ENCODE results near the gene SIAE. TPM values are rescaled to one million over a fixed set of nuclear protein-coding genes. Genes with fewer than 3 reads are reported as not detected.

The SIAE gene, protein sequence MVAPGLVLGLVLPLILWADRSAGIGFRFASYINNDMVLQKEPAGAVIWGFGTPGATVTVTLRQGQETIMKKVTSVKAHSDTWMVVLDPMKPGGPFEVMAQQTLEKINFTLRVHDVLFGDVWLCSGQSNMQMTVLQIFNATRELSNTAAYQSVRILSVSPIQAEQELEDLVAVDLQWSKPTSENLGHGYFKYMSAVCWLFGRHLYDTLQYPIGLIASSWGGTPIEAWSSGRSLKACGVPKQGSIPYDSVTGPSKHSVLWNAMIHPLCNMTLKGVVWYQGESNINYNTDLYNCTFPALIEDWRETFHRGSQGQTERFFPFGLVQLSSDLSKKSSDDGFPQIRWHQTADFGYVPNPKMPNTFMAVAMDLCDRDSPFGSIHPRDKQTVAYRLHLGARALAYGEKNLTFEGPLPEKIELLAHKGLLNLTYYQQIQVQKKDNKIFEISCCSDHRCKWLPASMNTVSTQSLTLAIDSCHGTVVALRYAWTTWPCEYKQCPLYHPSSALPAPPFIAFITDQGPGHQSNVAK
- total RNA-seq (2022): 8.4 and 10.0 TPM in 2 replicates
- Bru-seq, nascent RNA: percentile 44 among the genes with signal in this experiment
- percentile 46 among the genes with signal in this experiment for BruChase-seq, experiment 1, labeled RNA remaining after a 6-hour chase
- percentile 42 among the genes with signal in this experiment for BruChase-seq, experiment 2, labeled RNA remaining after a 2-hour chase
- long read RNA-seq, full-length matches to known transcripts: 11 of 12 reads
- long read RNA-seq, partial matches to known transcripts: 1 of 12 reads
- long read RNA-seq, other reads (novel, unspliced or antisense): 0 of 12 reads

DNA sequence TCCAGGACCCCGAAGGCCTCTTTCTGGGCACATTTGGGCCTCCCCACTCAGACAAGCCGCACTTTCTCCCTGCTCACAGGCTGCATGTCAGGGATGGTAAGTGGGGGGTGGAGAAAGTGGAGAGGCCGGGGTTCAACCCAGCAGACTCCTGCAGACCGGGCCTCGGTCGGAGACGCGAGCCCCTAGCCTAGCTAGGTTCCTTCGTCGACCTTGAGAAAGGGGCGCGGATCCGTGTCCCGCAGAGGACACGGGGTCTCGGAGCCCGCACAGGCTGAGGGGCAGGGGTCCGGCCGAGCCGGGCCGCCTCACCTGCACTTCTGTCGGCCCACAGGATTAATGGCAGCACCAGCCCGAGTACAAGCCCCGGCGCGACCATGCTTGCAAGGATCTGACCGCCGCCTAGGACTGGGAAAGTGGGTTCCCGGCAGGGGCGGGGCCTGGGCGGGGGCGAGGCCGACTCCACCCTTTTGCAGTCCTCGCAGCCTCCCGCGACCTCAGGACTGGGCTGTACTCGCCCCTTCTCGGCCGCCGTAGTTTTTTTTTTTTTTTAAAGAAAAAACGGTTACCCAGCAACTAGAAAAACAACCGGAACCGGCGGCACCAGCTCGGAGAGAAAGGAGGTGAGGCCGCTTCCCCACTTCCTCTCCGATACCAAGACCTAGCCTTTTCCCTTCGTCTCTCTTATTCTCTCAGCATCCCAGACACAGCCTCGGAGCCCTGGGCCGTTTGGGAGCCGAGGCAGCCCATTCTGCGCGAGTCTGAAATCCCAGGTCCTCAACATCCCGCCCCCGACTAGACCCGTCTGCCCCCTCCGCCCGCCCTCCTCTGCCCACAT lies at the start of gene SIAE, which contains the start of gene SPA17:
TSS of gene SIAE (minus strand) at position 407 of the 835 bp plus-strand sequence. CDS start at position 376, 31 bp downstream.
TSS of gene SPA17 (plus strand) at position 572 of the 835 bp plus-strand sequence. CDS start 1,361 bp downstream, outside the sequence.
- intact Hi-C loops (cut with micrococcal nuclease; ENCODE audit: unreplicated experiment): no loop called here
- Mint-ChIP-seq H3K4me1 (ENCODE audit: low read depth, unreplicated experiment) (no peaks in the 10 kb centered on the region), H3K36me3 (ENCODE audit: insufficient read depth, unreplicated experiment) (peaks cover 18% of the 10 kb centered on the region), H3K9me3 (ENCODE audit: low read depth, unreplicated experiment) (no peaks in the 10 kb centered on the region), H3K27me3 (ENCODE audit: unreplicated experiment) (no peaks in the 10 kb centered on the region), H3K27ac (ENCODE audit: unreplicated experiment) (peak within 1 kb of the TSS; percentile 81), H3K4me3 (ENCODE audit: low read depth, unreplicated experiment) (peak within 1 kb of the TSS; percentile 74)
- CTCF ChIA-PET: interaction anchor here (0.6 to 1.6 kb wide), 7 partner anchors 66 to 1043 kb away, joined by 3 to 5 read pairs (median 4); partner anchors contain the start of gene NRGN
- TF ChIP-seq, protein P1, sequence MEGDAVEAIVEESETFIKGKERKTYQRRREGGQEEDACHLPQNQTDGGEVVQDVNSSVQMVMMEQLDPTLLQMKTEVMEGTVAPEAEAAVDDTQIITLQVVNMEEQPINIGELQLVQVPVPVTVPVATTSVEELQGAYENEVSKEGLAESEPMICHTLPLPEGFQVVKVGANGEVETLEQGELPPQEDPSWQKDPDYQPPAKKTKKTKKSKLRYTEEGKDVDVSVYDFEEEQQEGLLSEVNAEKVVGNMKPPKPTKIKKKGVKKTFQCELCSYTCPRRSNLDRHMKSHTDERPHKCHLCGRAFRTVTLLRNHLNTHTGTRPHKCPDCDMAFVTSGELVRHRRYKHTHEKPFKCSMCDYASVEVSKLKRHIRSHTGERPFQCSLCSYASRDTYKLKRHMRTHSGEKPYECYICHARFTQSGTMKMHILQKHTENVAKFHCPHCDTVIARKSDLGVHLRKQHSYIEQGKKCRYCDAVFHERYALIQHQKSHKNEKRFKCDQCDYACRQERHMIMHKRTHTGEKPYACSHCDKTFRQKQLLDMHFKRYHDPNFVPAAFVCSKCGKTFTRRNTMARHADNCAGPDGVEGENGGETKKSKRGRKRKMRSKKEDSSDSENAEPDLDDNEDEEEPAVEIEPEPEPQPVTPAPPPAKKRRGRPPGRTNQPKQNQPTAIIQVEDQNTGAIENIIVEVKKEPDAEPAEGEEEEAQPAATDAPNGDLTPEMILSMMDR (IDR thresholded peaks at IDR 0.05; ENCODE audit: unreplicated experiment): no peak
- BruUV-seq (replicated peaks): TSS peak; percentile 70
- peak; percentile 89 for DNase-seq

DNA sequence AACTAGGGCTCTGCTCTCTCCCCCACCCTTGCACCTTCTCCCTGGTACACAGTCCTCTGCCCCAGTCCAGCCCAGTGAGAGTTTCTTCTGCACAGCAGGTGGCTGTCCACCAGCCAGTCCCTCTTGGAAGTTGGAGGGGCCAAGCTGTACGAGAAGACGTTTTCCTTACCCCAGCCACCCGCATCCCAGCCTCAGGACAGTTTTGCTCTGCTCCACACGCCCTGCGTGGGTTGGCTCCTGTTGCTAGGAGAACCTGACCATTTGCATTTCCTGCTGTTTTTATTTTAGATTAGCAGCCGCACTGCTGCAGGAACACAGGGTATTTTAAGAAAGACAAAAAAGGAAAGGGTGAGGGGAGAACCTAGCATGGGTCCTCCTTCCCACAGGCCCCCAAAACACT lies 48.6 kb upstream of the SIAE start:
- intact Hi-C loops (cut with micrococcal nuclease; ENCODE audit: unreplicated experiment): no loop called here
- Mint-ChIP-seq H3K27me3 (ENCODE audit: unreplicated experiment) (peaks cover 84% of the 10 kb centered on the region), H3K4me1 (ENCODE audit: low read depth, unreplicated experiment) (peaks cover 27% of the 10 kb centered on the region), H3K9me3 (ENCODE audit: low read depth, unreplicated experiment) (no peaks in the 10 kb centered on the region), H3K4me3 (ENCODE audit: low read depth, unreplicated experiment) (no peak overlapping the region), H3K36me3 (ENCODE audit: insufficient read depth, unreplicated experiment) (no peaks in the 10 kb centered on the region), H3K27ac (ENCODE audit: unreplicated experiment) (no peak overlapping the region)
- no peak for DNase-seq
- BruUV-seq (replicated peaks): no TSS peak
- CTCF ChIA-PET: no interaction called here
- TF ChIP-seq, protein P1 (IDR thresholded peaks at IDR 0.05; ENCODE audit: unreplicated experiment): no peak

DNA sequence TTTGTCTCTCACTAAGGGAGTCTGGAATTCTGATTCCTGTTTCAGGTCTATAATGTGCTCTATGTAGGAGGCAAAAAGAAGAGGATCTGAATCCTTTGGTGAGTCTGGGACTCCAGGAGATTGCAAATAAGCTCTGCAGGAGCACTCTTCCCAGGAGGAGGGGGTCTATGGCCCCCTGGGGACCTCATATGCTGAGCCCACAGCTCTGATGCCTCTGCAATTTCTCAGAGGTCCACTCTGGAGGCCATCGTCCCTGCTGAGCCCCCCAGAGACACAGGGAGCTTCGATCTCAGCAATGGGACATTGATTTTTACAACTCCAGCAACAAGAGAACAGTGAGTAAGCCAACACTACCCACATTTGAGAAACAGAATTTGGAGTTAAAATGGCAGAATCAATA lies 46.0 kb upstream of the SIAE start:
- H3K27ac Mint-ChIP-seq (ENCODE audit: unreplicated experiment): no peak overlapping the region
- intact Hi-C loops (cut with micrococcal nuclease; ENCODE audit: unreplicated experiment): no loop called here
- H3K27me3 Mint-ChIP-seq (ENCODE audit: unreplicated experiment): peaks cover 92% of the 10 kb centered on the region

More for the DNA sequence above, 46.0 kb upstream of the SIAE start:
- Mint-ChIP-seq H3K4me3 (ENCODE audit: low read depth, unreplicated experiment) (no peak overlapping the region), H3K4me1 (ENCODE audit: low read depth, unreplicated experiment) (peaks cover 9% of the 10 kb centered on the region), H3K36me3 (ENCODE audit: insufficient read depth, unreplicated experiment) (no peaks in the 10 kb centered on the region), H3K9me3 (ENCODE audit: low read depth, unreplicated experiment) (no peaks in the 10 kb centered on the region)
- no TSS peak for BruUV-seq (replicated peaks)
- DNase-seq: no peak
- TF ChIP-seq, protein P1 (IDR thresholded peaks at IDR 0.05; ENCODE audit: unreplicated experiment): no peak
- CTCF ChIA-PET: no interaction called here
